ENCODE data around the gene DTHD1. TPM values are rescaled to one million over a fixed set of nuclear protein-coding genes. Genes with fewer than 3 reads are reported as not detected.

The DTHD1 gene
- total RNA-seq, 4 donors from 2014 or later = 0.21 to 0.32 TPM; not detected in 2

- TF ChIP-seq POLR2AphosphoS5 (IDR thresholded peaks at IDR 0.05) (no peak), EP300 (IDR thresholded peaks at IDR 0.05) (no peak)
- H3K27ac ChIP-seq = no peak overlapping the region
Observed at GRCh38 chr4:36323816-36324419, 42.5 kb downstream of the DTHD1 start.

GRCh38 chr4:36324808-36325207, 43.4 kb downstream of the DTHD1 start:
- Histone ChIP-seq H3K27ac (no peak overlapping the region), H3K27me3 (no peaks in the 10 kb centered on the region), H3K9me3 (no peaks in the 10 kb centered on the region), H3K4me1 (no peaks in the 10 kb centered on the region), H3K4me3 (no peak overlapping the region), H3K36me3 (no peaks in the 10 kb centered on the region)
- 96% methylated on average over 4 of the region's 4 CpGs for WGBS
- no peak for DNase-seq (ENCODE audit: low spot score in 2 of 2)
- no peak for TF ChIP-seq POLR2AphosphoS5 (IDR thresholded peaks at IDR 0.05)
- no peak for TF ChIP-seq CTCF (IDR thresholded peaks at IDR 0.05)
- no peak for TF ChIP-seq EP300 (IDR thresholded peaks at IDR 0.05)
- no peak for TF ChIP-seq POLR2A (IDR thresholded peaks at IDR 0.05)

More at GRCh38 chr4:36323816-36324419, 42.5 kb downstream of the DTHD1 start:
- Histone ChIP-seq H3K4me1 (no peaks in the 10 kb centered on the region), H3K36me3 (no peaks in the 10 kb centered on the region), H3K4me3 (no peak overlapping the region), H3K9me3 (no peaks in the 10 kb centered on the region), H3K27me3 (no peaks in the 10 kb centered on the region)
- no peak for DNase-seq (ENCODE audit: low spot score in 2 of 2)
- 61% methylated on average over 2 of the region's 2 CpGs for WGBS

GRCh38 chr4:36325499-36325898, 44.1 kb downstream of the DTHD1 start:
- Histone ChIP-seq H3K4me3 (no peak overlapping the region), H3K4me1 (no peaks in the 10 kb centered on the region), H3K27ac (no peak overlapping the region), H3K27me3 (no peaks in the 10 kb centered on the region), H3K36me3 (no peaks in the 10 kb centered on the region), H3K9me3 (no peaks in the 10 kb centered on the region)
- TF ChIP-seq POLR2AphosphoS5 (IDR thresholded peaks at IDR 0.05) (no peak), EP300 (IDR thresholded peaks at IDR 0.05) (no peak), CTCF (IDR thresholded peaks at IDR 0.05) (no peak), POLR2A (IDR thresholded peaks at IDR 0.05) (no peak)
- 28% methylated on average over 1 of the region's 1 CpG for WGBS
- DNase-seq (ENCODE audit: low spot score in 2 of 2) = no peak

GRCh38 chr4:36325926-36326325, 44.5 kb downstream of the DTHD1 start:
- WGBS = 79% methylated on average over 3 of the region's 3 CpGs
- DNase-seq (ENCODE audit: low spot score in 2 of 2) = no peak
- H3K36me3 ChIP-seq = no peaks in the 10 kb centered on the region
- no peak overlapping the region for H3K4me3 ChIP-seq
- no peaks in the 10 kb centered on the region for H3K4me1 ChIP-seq
- no peak overlapping the region for H3K27ac ChIP-seq
- H3K27me3 ChIP-seq = no peaks in the 10 kb centered on the region
- TF ChIP-seq EP300 (IDR thresholded peaks at IDR 0.05) (no peak), CTCF (IDR thresholded peaks at IDR 0.05) (no peak), POLR2AphosphoS5 (IDR thresholded peaks at IDR 0.05) (no peak), POLR2A (IDR thresholded peaks at IDR 0.05) (no peak)
- no peaks in the 10 kb centered on the region for H3K9me3 ChIP-seq

GRCh38 chr4:36326476-36327029, 45.1 kb downstream of the DTHD1 start:
- TF ChIP-seq POLR2A (IDR thresholded peaks at IDR 0.05) = no peak
- no peak for TF ChIP-seq EP300 (IDR thresholded peaks at IDR 0.05)
- TF ChIP-seq CTCF (IDR thresholded peaks at IDR 0.05) = no peak
- TF ChIP-seq POLR2AphosphoS5 (IDR thresholded peaks at IDR 0.05) = no peak
- no peaks in the 10 kb centered on the region for H3K9me3 ChIP-seq
- 87% methylated on average over 4 of the region's 4 CpGs for WGBS
- DNase-seq (ENCODE audit: low spot score in 2 of 2) = no peak
- no peaks in the 10 kb centered on the region for H3K36me3 ChIP-seq
- no peaks in the 10 kb centered on the region for H3K4me1 ChIP-seq
- no peaks in the 10 kb centered on the region for H3K27me3 ChIP-seq
- H3K4me3 ChIP-seq = no peak overlapping the region
- no peak overlapping the region for H3K27ac ChIP-seq
